IPS DF 19.7 (cell line): ENCODE results near the gene CFAP100.

Experiments
- DNase-seq: peaks from one replicate; pipeline ENCODE4 v3.0.0-alpha.2; 2013; ENCODE audit warnings: low read depth, low spot score

Gene CFAP100

DNA sequence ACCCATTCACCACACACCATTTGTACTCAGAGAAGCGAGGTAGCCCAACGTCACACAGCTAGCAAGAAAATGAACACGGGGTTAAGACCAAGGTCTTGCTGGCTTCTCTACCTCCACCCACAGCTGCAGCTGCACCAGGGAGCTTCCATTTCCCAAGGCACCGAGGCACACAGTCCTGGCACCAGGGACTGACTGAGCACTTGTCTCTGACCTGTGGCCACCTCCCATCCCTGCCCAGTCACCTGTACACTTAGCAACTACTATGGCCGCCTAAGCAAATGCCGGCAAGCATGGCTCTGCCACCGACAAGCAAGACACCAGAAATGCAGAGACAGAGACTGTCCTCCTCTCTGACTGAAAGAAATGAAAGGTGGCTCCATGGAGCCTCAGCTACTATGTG lies 65.7 kb downstream of the CFAP100 start:
- DNase-seq, result no peak

DNA sequence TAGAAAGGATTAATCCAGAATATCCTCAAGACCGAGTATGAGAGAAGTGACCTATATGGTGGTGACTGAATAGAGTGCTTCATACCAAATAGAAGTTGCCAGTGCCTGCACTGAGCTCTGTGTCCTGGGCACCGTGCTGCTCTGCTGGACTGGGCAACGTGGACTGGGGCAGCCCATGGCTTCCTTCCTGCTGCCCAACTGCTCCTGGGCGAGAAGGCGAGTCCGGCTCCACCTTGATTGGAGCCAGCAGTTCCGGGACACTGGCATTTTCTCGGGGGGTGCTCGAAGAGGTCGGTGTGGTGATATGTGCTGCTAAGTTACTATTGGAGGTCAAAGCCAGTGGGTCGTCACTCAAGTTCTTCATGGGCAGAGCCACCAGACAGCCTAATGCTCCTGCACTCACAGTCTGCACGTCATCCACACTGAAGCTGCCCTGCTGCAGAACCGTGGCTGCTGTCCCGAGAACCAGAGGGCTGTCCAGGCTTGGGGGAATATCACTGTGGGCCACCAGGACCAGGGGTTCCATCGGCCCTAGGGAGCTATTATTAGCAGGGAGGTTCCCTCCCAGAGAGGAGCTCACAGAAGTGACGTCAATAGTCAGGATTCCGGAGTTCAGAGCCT lies 66.9 kb downstream of the CFAP100 start:
- no peak for DNase-seq

DNA sequence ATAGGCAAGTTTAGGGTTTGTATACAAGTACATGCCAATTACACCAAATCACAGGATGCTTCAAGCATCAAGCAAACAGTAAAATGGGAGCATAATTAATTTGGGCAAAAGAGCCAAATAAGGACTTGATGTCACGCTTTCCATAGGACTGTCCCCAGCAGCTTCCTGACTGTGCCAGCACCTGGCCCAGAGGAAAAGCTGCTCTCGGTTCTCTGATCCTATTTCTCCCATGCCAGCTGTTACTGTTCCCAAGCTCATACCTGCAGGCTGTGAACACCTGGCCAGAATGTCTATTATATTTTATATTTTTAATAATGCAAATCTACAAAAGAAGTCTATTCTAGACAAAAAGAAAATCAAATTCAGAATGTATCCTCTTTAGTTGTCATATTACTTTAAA lies 68.8 kb downstream of the CFAP100 start:
- no peak for DNase-seq

DNA sequence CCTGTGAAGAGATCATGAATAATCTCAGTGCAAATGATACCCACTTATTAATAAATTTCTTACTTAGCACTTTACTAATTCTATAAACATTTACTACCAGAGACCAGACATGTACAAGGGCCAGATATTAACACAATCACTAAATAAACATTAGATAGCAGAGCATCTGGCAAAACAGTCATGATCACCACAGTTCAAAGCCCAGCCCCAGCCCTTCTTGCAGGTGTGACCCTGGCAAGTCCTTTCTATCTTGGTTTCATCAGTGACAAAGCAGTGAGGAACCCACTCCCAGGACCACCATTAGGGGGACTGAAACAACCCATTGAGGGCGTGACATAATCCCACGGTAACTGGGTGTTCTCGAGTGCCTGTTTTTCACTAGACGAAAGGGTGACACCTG lies 69.4 kb downstream of the CFAP100 start:
- no peak for DNase-seq

DNA sequence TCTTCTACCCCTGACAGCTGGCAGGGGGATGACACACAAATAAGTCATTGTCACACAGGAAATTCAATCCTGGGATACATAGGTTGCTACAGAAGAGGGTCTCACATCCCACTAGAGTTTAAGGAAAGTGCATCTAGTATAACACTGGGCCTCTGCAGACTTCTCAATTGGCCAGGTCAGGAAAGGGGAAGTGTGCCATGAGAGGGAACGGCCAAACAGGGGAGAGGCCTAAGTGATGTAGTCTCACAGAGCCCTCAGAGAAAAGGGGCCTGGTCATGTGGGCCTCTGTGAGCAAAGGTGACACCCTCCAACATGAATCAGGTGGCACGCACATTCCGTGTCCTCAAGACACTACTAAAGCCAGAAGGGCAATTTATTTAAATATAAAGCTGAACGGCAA lies 69.8 kb downstream of the CFAP100 start:
- DNase-seq, result no peak

DNA sequence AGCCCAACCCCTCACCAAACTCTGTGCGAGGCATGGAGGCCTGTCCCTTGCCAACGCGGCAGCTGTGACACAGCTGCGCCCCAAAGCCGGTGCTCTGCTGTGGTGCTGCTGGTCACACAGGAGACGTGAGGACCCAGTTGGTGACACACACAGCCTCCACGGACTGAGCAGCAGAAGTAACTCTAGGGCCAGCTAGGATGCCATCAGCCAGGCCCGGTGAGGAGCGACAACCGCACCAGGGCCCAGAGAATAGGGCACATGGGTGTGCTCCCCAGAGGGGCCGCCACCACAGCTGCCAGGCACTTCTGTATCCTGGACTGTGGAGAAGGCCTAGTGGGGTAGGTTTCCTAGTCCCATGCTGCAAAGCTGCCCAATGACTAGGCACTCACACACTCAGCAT lies 70.3 kb downstream of the CFAP100 start:
- no peak for DNase-seq

DNA sequence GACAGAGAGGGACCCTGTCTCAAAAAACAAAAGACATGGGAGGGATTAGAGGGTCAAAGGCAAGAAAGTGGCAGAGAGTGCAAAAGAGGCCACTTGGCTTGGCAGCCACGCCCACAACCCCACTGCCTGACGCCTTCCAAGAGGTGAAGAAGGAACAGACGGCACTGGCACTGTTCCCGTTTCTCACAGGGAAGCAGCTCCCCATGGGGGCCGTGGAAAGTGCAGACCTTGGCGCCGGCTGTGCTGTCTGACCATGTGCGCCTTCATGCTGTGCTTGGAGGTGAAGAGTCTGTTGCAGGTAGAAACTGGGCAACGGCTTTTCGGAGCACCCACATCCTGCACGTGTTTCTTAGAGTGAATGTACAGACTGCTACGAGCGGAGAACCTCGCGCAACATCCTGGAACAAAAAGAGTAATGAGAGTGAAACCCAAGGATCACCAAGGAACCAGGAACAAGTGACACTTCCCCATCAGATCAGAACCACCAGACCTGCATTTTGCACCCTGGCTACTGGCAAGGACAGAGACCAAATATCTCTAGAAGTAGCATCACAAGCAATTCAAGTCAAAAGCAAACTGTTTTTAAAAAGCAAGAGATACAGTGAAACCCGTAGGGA lies 71.3 kb downstream of the CFAP100 start:
- no peak for DNase-seq

DNA sequence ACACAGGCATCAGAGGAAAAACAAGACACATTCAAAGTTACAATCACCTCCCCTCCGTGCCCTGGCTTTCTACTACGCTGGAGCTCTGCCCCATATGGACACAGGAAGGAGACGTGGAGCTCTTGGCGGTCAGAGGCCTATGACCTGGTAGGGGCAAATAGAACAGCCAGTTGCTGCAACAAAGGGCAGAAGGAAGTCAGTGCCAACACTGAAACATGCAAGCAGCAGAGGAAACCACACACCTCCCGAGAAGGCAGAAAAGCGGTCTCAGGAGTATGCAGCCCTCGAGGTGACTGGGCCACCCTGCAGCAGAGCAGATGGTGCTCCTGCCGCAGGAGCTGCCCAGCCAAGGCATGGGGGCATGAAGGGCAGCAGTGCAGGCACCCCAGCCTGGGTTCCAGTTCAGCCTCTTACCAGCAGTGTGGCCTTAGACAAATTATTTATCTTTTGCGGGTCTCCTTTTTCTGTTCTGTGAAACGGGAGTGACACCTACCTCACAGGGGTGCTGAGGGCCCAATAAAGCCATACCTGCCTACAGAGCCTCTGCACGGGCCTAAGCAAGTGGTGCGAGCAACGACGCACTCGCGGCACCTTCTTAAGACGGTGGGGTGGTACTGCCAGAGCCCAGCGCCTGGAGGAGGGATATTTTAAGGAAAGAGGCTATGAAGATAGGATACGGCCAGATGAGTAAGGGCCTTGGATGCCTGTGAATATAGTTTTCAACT lies 72.3 kb downstream of the CFAP100 start:
- DNase-seq, result no peak

DNA sequence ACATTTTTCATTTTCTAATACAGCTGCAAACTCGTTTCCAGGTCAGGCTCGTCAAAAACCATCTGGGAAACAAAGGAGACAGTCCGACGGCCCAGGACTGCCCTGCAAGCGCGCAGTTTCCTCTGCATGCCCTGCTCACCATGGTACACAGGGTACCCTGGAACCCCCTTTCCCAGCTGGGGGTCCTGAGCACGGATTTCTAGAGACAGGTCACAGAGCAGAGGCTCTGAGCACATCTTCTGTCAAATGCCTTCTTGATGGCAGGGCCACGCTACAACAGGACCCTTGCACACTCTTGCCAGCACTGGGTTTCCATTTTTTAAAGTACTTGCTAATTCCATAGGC lies 72.9 kb downstream of the CFAP100 start:
- no peak for DNase-seq

DNA sequence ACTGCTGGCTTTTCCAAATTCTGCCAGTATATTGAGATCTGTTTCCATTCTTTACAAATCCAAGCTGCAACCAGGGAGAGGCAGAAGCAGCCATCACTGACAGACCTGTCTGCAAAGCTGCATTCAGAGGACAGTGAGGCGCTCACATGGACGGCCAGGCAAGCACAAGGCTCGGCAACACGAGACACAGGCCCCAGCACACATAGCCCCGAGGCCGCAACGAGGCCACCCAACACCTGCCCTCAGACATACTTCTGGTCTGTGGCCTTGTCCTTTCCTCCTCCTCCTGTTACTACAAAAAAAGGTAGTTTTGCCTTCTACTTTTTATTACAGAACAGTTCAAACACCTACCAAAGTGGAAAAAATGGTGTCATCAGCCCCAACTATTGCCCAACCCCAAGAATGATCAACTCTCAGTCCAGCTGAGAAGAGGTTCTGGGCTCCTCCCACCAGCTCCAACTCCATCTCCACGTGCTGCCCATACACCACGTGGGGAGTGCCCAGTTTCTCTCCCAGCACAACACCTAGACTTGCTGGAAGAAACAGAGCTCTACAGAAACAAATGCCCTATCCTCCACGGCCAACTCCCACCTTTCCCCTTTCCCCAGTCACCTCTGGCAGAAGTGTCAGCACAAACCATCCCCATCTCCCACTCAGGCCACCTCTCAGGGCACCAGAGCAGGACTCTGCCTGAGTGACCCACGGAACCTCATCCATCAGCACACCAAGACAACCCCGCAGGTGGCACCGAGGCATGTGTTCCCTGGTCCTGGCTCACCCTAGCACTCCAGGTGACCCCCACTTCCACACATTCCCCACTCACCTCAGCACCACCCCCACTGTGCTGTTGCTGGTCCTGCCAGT lies 73.6 kb downstream of the CFAP100 start:
- DNase-seq, result no peak

DNA sequence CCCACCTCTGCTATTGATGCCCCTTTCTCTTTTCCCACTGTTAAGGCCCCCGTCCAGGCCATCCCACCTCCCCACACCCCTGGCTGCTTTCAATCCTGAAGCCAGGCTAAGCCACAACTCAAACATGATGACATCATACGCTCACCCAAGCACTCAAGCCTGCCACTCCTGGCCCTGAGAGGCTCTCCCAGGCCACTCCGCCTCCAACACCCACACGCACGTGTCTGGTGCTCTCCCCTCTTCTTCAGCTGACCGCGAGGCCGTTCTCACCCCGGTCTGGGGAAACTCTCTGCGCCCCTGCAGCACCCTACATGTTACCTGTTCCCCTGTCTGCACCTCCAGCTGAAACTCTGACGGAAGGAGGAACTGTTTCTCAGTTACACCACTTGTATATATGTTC lies 74.8 kb downstream of the CFAP100 start:
- DNase-seq, result no peak

DNA sequence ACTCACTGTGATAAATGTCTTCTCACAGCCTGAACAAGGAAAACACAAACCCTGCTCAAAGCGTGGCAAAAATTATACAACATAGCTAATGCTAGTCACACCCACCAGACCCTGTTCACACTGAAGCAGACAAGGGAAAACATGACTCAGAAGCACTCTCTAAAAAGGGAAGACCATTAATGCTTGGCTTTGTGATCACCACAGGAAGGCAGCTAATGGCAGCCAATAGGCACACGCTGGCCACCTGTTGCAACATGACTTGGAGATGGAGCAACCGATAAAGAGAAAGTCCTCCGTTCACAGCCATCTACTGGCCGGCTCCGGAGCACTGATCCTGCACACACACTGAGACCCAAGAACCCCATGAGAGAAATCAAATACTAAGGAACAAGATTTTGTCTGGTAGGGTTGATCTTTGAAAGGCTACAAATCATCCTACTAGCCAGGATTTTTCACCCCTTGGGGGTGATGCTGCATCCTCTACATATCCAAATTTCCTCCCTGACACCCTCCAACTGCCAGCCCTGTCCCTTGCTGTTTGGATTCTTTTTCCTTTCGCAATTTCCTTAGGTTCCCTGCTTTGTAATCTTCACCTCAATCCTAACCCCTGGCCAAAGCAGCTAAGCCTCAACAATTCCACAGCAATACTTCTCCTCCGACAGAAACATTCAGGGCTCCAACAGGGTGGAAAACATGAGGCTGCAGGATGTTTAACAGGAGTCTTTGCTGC lies 77.7 kb downstream of the CFAP100 start:
- no peak for DNase-seq

DNA sequence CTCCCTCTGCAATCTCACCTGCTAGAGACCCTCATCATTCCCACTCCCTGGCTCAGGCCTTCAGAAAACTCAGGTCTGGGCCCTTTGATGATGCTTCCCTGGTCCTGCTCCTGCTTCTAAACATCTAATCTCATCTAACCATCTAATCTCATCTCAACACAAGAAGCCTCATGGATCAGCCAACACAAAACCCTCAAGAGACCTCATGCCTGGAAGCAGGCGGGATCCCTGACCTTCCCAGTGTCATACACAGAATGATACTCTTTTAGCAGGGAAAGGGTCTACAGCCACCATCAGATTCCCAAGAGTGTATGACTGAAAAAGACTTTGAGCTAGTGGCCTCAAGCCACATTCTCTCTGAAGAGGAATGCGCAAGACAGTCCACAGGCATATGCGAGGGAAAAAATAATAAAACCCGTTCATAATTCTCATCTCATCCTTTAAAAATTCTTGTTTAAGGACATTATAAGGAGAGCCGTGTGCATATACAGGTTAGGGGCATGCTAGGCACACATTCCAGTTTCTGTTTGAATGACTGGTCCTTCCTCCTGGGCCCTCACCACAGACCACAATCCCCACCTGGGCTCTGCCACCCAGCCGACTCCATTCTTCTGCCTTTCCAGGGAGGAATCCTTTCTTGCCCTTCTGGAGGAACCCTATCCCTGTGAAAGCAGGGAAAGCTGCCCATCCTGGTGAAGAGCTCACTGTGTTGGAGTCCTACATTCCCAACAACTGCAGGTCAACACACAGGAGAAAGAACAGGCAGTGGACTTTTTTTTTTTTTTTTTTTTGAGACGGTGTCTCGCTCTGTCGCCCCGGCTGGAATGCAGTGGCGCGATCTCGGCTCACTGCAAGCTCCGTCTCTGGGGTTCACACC lies 78.8 kb downstream of the CFAP100 start:
- no peak for DNase-seq

DNA sequence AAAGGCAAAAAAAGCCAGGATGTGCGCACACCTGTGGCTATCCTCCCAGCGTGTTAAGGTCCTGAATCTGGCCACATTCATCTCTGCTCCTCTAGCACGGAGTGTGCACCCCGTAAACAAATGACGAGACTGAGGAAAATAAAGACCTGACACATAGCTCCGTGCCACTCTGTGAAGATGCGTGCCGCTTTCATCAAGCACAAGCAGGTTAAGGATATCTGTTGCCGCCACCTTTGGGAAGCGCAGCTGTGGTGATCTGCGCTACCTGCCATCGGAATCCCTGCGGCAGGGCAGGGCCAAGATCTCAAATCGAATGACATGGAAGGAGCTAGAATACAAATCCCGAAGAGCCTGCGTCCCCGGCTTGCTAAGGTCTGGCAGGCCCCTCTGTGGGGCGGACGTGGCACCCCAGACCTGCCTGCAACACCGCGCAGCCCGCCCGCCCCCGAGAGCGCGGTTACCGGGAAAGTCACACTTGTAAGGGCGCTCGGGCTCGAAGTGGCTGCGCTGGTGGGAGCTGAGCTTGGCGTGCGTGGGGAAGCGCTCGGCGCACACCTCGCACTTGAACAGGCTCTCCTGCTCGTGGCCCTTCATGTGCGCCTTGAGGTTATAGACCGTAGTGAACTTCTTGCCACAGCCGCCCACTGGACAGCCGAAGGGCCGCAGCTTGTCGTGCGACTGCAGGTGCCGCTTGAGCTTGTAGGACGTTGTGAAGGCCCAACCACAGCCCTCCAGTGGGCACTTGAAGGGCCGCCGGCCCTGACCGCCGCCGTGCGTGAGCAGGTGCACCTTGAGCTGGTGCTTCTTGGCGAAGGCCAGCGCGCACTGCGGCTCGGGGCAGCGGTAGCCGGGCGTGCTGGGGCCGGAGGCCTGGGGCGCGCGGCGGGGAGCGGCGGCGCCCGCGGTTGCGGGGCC lies 80.0 kb downstream of the CFAP100 start:
- no peak for DNase-seq

DNA sequence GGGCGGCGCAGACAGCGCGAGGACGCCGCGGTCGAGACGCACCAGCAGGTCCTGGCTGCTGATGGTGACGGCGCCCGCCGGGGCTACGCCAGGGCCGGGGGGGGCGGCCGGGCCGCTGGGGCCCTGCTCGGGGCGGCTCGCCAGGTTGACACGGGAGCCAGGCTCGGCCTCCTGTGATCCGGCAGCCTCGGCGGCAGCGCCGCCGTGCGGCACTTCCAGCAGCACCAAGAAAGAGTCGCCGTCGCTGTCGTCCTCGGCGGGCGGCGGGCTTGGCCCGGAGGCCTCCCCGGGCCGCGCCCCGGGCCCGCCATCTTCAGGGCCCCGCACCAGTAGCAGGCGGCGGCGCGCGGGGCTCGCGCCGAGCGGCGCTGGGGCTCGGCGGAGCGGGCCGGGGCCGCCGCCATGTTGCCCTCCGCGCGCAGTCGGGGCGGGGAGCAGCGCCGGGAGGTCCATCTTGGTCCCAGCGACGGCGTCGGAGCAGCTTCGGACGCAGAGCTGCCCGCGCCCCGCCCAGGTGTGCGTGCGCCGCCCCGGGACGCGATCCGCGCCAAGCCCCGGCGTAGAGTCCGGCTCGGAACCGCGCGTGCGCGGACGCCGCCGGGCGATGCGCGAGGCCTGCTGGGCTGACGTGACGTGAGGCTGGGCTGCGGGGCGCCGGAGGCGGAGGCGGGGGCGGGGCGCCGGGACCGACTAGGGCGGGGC lies 80.9 kb downstream of the CFAP100 start, which contains the start of gene ZXDC:
Gene ZXDC, minus strand, starts transcription at position 479 of the 702 bp plus-strand sequence. Its CDS starts 26 bp downstream, at position 453.
- DNase-seq, result no peak

DNA sequence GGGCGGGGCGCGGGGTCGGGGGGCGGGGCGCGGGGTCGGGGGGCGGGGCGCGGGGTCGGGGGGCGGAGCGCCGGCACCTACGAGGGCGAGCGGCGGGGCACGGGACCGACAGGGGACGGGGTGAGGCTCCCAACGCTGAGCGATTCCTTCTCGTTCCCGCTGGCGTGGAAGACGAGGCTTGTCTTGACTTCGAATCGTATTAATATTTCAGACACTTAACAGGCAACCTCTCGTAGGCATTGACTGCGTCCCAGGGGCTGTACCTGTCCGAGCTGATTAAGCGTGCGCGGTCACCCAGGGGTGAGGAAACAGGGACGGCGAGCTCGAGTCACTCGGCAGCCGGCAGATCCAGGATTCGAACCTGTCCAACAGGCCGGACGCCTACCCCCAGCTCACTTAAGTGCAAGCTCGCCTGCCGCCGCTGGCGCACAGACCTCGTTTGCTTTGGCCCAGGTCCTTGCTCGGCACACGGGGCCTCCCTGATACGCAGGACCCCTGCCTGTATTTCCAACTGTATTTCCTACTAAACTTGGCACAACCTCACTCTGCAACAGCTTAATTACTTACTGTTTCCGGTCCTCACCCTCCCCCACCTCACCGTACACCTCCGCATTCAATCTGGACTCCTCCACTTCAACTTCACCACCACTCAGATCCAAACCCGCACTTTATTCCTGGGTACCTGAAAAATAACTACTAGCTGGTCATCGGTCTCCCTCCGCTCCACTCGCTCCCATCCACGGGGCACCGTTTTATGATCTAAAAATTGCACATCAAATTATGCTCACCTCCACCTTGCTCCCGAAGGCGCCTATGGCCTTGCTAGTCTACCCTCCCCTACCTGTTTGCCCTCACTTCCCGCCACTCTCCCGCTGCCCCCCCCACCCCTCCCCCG lies 81.7 kb downstream of the CFAP100 start:
- DNase-seq, result no peak

DNA sequence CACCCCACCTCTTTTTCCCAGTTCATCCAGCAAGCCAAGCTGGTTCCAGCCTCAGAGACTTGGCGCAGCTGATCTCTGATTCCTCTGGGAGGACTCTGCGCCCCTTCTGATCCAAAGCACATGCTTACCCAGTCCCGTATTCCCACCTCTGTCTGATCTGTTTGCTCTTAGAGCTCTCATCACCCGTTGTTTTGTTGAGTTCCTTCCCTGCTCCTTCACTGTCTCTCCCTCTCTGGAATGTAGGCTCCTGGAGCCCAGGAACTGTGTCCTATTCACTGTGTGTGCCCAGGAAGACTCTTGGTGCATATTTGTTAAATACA lies 82.3 kb downstream of the CFAP100 start:
- DNase-seq, result no peak
